Endometrial microvascular endothelial cells (primary cell): ENCODE data around the gene UNKL. TPM values are rescaled to one million over a fixed set of nuclear protein-coding genes. Genes with fewer than 3 reads are reported as not detected.

Experiments
- in situ Hi-C: cut with HindIII; loops from 2 replicates; pipeline ENCODE4 v1.10.0; 2017; ENCODE audit warnings: low sequenced_read_pairs, low pct_unique_long_range_greater_than_20kb; ENCODE audit errors: inconsistent ontology term
- total RNA-seq: library from RNA; depleted of rRNA; stranded (reverse); fragments of >200 nt; gene quantifications from one replicate; pipeline ENCODE4 v1.2.3, GENCODE V29; 2015; ENCODE audit errors: inconsistent ontology term

UNKL gene
- total RNA-seq, 1 donor from 2014 or later, result 9.8 TPM

DNA sequence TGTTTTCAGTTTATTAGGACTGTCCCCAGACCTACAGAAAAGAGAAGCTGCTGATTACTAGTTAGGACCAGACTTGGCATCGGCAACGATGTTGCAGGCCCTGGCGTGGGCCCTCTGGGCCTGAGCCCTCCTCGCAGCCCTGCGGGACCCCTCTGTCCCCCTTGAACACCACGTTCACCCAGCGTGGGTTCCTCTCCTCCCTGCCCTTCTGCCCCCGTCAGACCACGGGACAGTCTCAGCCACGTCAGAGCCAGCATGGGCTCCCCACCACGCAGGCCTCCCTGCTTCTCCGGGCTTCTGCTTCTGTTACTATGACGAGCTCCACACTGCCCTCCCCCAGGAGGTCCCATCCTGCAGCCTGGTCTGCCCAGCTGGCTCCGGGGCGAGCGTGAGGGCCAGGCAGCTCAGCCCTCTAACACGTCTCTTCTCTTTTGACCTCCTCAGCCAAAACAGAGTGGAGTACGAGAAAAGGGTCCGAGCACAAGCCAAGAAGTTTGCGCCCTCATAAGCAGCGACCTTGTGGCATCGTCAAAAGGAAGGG, 90.1 kb downstream of the UNKL start:
- in situ Hi-C loops, result no loop called here

- in situ Hi-C loops, result no loop called here
Measured at GRCh38 chr16:1323296-1324239, 90.9 kb downstream of the UNKL start.

GRCh38 chr16:1322407-1322806, 92.1 kb downstream of the UNKL start:
- in situ Hi-C loops, result no loop called here

DNA sequence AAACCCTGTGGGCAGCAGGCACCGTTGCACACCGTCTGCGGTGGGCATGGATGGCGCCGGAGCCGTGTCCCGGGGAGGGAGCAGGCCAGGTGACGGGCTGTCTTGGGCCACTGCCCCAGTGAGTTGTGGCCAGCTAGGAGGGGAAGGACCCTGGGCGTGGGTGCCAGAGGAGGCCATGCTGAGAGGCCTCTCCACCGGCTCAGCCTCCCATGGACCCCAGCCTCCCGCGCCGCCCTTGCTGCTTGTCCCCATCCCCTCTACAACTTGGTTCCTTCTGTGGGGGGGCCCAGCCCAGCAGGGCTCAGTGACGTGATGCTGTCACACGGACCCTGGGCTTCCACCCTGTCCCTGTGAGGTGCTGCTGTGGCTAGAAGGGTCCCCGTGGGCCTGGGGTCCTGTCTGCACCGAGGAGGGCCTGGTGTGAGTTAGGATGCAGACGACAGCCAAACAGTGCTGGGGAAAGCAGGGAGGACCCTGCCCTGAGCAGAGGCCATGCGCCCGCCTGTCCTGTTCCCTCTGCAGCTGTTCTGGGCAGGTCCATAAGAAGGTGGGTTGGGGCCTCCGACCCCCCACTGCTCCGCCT, 93.8 kb downstream of the UNKL start:
- in situ Hi-C loops, result no loop called here

GRCh38 chr16:1320097-1320496, 94.4 kb downstream of the UNKL start:
- in situ Hi-C loops, result no loop called here

DNA sequence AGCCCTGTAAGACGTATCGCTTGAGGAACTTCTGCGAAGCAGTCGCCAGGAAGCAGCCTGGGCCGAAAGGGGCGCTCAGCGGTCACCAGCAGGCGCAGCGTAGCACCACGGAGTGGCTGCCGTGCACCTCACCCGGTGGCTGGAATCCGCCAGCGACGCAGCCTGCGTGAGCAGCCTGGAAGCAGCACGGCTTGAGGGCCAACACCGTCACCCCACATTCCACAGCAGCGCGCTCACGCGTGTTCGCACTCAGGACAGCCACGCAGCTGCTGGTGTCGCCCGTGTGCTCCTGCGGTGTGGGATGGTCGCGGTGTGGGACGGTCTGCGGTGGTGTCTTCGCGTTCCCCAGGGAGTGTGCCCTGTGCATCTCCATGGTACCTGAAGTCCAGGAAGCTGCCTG, 95.5 kb downstream of the UNKL start:
- in situ Hi-C loops, result no loop called here

- in situ Hi-C loops, result no loop called here
Measured at GRCh38 chr16:1318268-1318545, 96.3 kb downstream of the UNKL start.

DNA sequence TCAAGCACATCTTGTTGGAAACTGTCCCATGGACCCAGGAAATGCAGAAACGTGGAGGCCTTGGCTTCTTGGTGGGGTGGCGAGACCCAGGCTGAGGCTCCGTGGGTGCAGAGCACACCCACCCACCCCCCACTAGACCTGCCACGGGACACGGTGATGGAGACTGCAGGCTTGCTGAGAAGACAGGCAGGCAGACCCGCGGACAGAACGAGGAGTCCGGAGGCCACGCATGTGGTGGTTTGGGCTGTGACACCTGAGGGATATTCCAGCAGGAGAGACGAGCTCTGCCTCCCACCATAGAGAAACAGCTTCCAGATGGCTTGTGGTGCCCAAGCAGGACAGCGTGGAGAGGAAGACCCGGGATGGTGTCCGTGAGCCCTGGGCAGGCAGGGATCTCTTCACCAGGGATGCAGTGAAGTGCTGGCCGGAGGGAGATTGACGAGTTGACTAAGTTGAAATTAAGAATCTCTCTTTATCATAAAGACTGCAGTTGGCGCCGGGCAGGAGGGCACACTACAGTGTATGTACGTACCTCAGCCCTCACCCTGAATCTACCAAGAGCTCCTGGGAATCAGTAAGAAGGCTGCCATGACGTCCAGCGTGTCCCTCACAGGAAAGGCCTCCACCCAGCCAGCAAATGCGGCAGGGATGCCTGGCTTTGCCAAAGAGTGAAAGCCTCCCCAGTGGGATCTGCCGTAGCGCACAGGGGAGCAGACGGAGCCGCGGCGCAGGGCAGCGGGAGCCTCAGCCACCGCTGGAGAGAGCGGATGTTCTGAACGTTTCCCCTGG, 96.8 kb downstream of the UNKL start:
- in situ Hi-C loops, result no loop called here

DNA sequence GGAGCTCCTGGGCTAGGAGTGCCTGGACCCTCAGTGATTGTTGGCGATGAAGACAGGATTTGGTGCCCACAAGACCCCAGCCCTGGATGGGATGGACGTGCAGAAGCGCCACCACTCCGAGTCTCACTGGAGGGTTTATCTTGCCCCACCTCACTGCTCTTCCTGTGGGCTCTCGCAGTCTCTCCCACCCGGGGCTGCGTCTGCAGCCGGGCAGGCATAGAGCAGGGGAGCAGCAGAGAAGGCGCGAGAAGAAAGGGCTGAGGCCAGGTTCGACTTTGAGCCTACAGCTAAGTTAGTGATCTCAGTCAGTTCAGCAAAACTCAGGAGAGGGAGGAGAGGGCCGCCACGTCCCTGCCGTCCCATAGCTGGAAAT, 98.5 kb downstream of the UNKL start:
- in situ Hi-C loops, result no loop called here

GRCh38 chr16:1315081-1316032, 99.1 kb downstream of the UNKL start:
- in situ Hi-C loops, result no loop called here

DNA sequence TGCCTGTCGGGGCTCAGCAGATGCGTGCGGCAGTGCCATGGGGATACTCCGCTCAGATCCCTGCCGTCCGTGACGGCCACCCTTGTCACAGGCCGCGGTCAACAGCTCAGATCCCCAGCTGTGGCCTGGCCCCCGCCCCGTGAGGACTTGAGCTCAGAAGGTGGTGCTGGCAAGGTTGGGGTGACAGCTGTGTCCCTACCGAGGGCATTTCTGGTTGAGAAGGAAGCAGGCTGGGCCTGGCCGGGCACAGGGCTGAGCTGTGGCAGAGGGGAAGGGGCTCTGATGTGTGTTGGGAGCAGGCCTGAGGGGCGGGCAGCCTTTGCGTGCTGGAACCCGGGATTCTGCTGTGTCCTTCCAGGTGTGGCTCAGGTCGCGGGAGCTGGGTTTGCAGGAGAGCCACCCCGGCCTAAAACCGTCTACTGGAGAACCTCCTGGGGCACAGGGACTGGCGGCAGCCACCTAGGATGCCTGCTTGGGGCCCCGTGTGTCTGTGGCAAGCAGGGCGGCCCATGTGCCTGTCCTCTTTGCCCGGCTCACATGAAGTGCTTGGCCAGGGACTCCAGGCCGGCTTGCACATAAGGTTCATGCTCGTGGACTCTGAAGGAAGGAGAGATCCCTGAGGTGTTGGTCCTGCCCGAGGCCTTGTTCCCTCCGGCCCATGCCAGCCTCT, 100.0 kb downstream of the UNKL start:
- in situ Hi-C loops, result no loop called here

- in situ Hi-C loops, result no loop called here
Measured at GRCh38 chr16:1313721-1314369, 100.7 kb downstream of the UNKL start.

Other genes with a start within 250 kb of the UNKL start
- gene TPSG1, start 189.4 kb downstream of the UNKL start, total RNA-seq, result not detected
- not detected for gene TPSB2, start 184.5 kb downstream of the UNKL start, total RNA-seq
- gene TPSAB1, start 174.0 kb downstream of the UNKL start, total RNA-seq, result not detected
- gene TPSD1, start 158.6 kb downstream of the UNKL start, total RNA-seq, result not detected
- gene UBE2I, start 105.1 kb downstream of the UNKL start, total RNA-seq, result 62.4 TPM
- gene BAIAP3, start 81.1 kb downstream of the UNKL start, total RNA-seq, result 0.74 TPM
- 91.1 TPM for gene TSR3, start 62.8 kb downstream of the UNKL start, total RNA-seq
- 53.3 TPM for gene GNPTG, start 62.8 kb downstream of the UNKL start, total RNA-seq
- gene UQCC4, start 6.0 kb upstream of the UNKL start, total RNA-seq, result 24.6 TPM
- not detected for gene PERCC1, start 16.4 kb upstream of the UNKL start, total RNA-seq
- gene CCDC154, start 29.9 kb upstream of the UNKL start, total RNA-seq, result not detected
- 43.0 TPM for gene CLCN7, start 60.3 kb upstream of the UNKL start, total RNA-seq
- gene PTX4, start 74.2 kb upstream of the UNKL start, total RNA-seq, result 2.3 TPM
- 21.8 TPM for gene TELO2, start 78.7 kb upstream of the UNKL start, total RNA-seq
- 17.6 TPM for gene TMEM204, start 119.0 kb upstream of the UNKL start, total RNA-seq
- 9.6 TPM for gene IFT140, start 197.4 kb upstream of the UNKL start, total RNA-seq
- gene CRAMP1, start 197.7 kb upstream of the UNKL start, total RNA-seq, result 6.1 TPM